HepG2 (cell line): ENCODE measurements around the gene HSD17B11. TPM values are rescaled to one million over a fixed set of nuclear protein-coding genes. Genes with fewer than 3 reads are reported as not detected.

ENCODE experiments used
- AGO1 ChIP-seq: fragments of 200-400 bp; formaldehyde crosslinking; IDR thresholded peaks from 2 replicates; pipeline ENCODE4 v1.6.1; 2017; ENCODE audit warnings: mild to moderate bottlenecking, low read depth, low read length, moderate library complexity; ENCODE audit not compliant: poor library complexity, severe bottlenecking
- BORCS8-MEF2B ChIP-seq: sonication (generic); formaldehyde crosslinking; IDR thresholded peaks from 2 replicates; pipeline ENCODE4 v1.8.0; 2022; ENCODE audit warnings: mild to moderate bottlenecking, missing genetic modification reagents
- HMGA1 ChIP-seq: sonication (generic); formaldehyde crosslinking; conservative IDR thresholded peaks from 2 replicates; pipeline ENCODE4 v1.4.0; 2020; ENCODE audit warnings: missing genetic modification reagents
- MTA3 ChIP-seq: sonication (generic); formaldehyde crosslinking; IDR thresholded peaks from 2 replicates; pipeline ENCODE4 v1.4.0; 2020; ENCODE audit warnings: missing genetic modification reagents
- NFE2L1 ChIP-seq: sonication (generic); formaldehyde crosslinking; IDR thresholded peaks from 2 replicates; pipeline ENCODE4 v1.4.0; 2020; ENCODE audit warnings: missing genetic modification reagents, mild to moderate bottlenecking, borderline replicate concordance
- NFYB ChIP-seq: sonication (generic); formaldehyde crosslinking; IDR thresholded peaks from 2 replicates; pipeline ENCODE4 v1.4.0; 2020; ENCODE audit warnings: missing genetic modification reagents
- NR2C2 ChIP-seq: sonication (generic); formaldehyde crosslinking; IDR thresholded peaks from 2 replicates; pipeline ENCODE4 v1.4.0; 2020; ENCODE audit warnings: missing genetic modification reagents, mild to moderate bottlenecking, moderate library complexity, borderline replicate concordance
- PCBP1 ChIP-seq: fragments of 200-400 bp; formaldehyde crosslinking; IDR thresholded peaks from 2 replicates; pipeline ENCODE4 v1.6.1; 2017; ENCODE audit warnings: mild to moderate bottlenecking, low read depth, low read length, borderline replicate concordance
- SALL2 ChIP-seq: sonication (generic); formaldehyde crosslinking; IDR thresholded peaks from 2 replicates; pipeline ENCODE4 v1.8.1; 2023; ENCODE audit warnings: mild to moderate bottlenecking, missing genetic modification reagents, inconsistent platforms
- SP1 ChIP-seq, 2 experiments: fragments of 450-650 bp in 1 of 2; sonication (generic) in 1 of 2; formaldehyde crosslinking in 1 of 2; IDR thresholded peaks; 2 replicates each; pipeline versions ENCODE4 v1.4.0 to v1.6.1; 2016 to 2020; ENCODE audit warnings: missing genetic modification reagents in 1 of 2
- TARDBP ChIP-seq: sonication (generic); formaldehyde crosslinking; IDR thresholded peaks from 2 replicates; pipeline ENCODE4 v1.8.0; 2022; ENCODE audit warnings: mild to moderate bottlenecking, missing genetic modification reagents
- TBX3 ChIP-seq: fragments of 450-650 bp; IDR thresholded peaks from 2 replicates; pipeline ENCODE4 v1.6.1; 2017; ENCODE audit warnings: antibody characterized with exemption, mild to moderate bottlenecking, inconsistent platforms, borderline replicate concordance
- TCF12 ChIP-seq, 2 experiments: fragments of 450-650 bp in 1 of 2; sonication (generic) in 1 of 2; formaldehyde crosslinking in 1 of 2; IDR thresholded peaks; 2 replicates each; pipeline versions ENCODE4 v1.6.1 to v1.8.0; 2017 to 2022; ENCODE audit warnings: antibody characterized with exemption in 1 of 2, mild to moderate bottlenecking in 1 of 2, missing genetic modification reagents in 1 of 2, moderate library complexity in 1 of 2
- ZFP82 ChIP-seq: sonication (generic); formaldehyde crosslinking; IDR thresholded peaks from 2 replicates; pipeline ENCODE4 v1.5.1; 2020; ENCODE audit warnings: mild to moderate bottlenecking, missing genetic modification reagents, borderline replicate concordance
- ZNF207 ChIP-seq: fragments of 450-650 bp; IDR thresholded peaks from 2 replicates; pipeline ENCODE4 v1.6.1; 2016; ENCODE audit warnings: antibody characterized with exemption, borderline replicate concordance
- ZNF460 ChIP-seq: sonication (generic); formaldehyde crosslinking; IDR thresholded peaks from 2 replicates; pipeline ENCODE4 v1.5.1; 2020; ENCODE audit warnings: missing genetic modification reagents, mild to moderate bottlenecking, borderline replicate concordance
- ZNF747 ChIP-seq: sonication (generic); formaldehyde crosslinking; IDR thresholded peaks from 2 replicates; pipeline ENCODE4 v1.8.1; 2023; ENCODE audit warnings: missing genetic modification reagents, mild to moderate bottlenecking, borderline replicate concordance
- ZNF790 ChIP-seq: sonication (generic); formaldehyde crosslinking; IDR thresholded peaks from 2 replicates; pipeline ENCODE4 v1.8.0; 2022; ENCODE audit warnings: missing genetic modification reagents, mild to moderate bottlenecking, borderline replicate concordance
- polyA plus RNA-seq, 8 experiments: library from polyadenylated mRNA; depleted of rRNA in 3 of 8; stranded (reverse) in 7 of 8; unstranded in 1 of 8; fragments of >200 nt; fragmentation: Illumina TruSeq in 4 of 8; extraction: Trizol in 4 of 8; gene quantifications; 2 replicates each; pipeline versions ENCODE4 v1.2.1 to v1.2.3, GENCODE V29; 2011 to 2016; ENCODE audit warnings: low read depth in 4 of 8, missing spikeins in 1 of 8, mixed read lengths in 1 of 8; ENCODE audit not compliant: insufficient read depth in 1 of 8
- total RNA-seq, 5 experiments: library from RNA; depleted of rRNA; stranded (reverse); fragments of >200 nt; fragmentation: Illumina TruSeq; extraction: Trizol; gene quantifications; 2 replicates each; pipeline ENCODE4 v1.2.3, GENCODE V29; 2016; ENCODE audit warnings: low read depth in 1 of 5
- TF ChIP-seq, protein P1 (sequence below): IDR thresholded peaks from 2 replicates; pipeline ENCODE4 v1.6.1; 2018; ENCODE audit warnings: missing genetic modification reagents
- TF ChIP-seq, protein P2 (sequence below), 2 experiments: fragments of 450-650 bp in 1 of 2; sonication (generic) in 1 of 2; formaldehyde crosslinking; IDR thresholded peaks; 2 replicates each; pipeline versions ENCODE4 v1.5.0 to v1.8.0; 2020 to 2022; ENCODE audit warnings: mild to moderate bottlenecking in 1 of 2, missing genetic modification reagents in 1 of 2
- TF ChIP-seq, protein P3 (sequence below): sonication (generic); formaldehyde crosslinking; IDR thresholded peaks from 2 replicates; pipeline ENCODE4 v1.4.0; 2020; ENCODE audit warnings: low read depth, mild to moderate bottlenecking, missing genetic modification reagents
- TF ChIP-seq, protein P4 (sequence below): fragments of 450-650 bp; IDR thresholded peaks from 2 replicates; pipeline ENCODE4 v1.6.1; 2017

Gene HSD17B11
- total and polyA plus RNA-seq, 2 of the 13 experiments (the other 11 are each of a cell fraction or from before 2014, with no cell fraction given), result 121 to 158 TPM

DNA sequence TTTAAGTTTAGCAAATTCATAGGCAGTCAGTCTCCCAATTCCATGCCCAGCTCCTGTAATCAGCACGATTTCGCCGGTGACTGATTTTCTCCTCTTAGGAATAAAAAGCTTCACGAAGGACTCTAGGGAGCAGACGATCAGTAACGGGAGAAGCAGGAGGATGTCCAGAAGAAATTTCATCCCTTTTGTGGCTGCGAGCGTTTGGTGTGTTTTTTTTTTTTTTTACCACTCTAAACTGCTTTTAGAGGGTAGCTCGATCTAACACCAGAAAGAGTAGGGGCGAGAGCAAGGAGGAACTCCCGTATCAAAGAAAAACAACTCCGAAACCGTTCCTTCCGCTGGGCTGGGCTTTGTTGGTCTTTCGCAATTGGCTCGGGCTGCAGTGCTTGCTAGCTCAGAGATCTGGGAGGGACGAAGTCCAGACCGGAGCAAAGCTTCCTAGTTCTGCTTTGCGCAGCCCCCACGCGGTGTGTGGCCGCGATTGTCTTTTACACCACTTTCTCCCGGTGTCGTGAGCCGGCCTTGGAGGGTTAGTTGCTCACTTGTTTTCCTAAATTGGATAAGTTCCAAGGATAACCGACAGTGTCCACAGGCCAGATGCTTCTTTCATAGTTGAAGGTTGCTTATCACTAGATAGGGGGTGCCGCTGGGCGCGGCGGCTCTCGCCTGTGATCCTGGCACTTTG is at the start of gene HSD17B11 (continued):
- TF ChIP-seq ZNF747 (CRISPR knock-in tag) (peak; percentile 70; the same call in 1 of the 2 replicates), TCF12 (IDR thresholded peaks at IDR 0.05) (no peak), TCF12 (CRISPR knock-in tag; IDR thresholded peaks at IDR 0.05) (0 out of 2 replicates have a peak, but pooled peaks have one; percentile 62), ZNF790 (CRISPR knock-in tag) (no peak; the same call in 1 of the 2 replicates), ZNF460 (CRISPR knock-in tag) (peak; percentile 15; the same call in 1 of the 2 replicates), PCBP1 (no peak), BORCS8-MEF2B (CRISPR knock-in tag) (0 out of 2 replicates have a peak, but pooled peaks have one; percentile 68), SALL2 (CRISPR knock-in tag) (peak; percentile 71; the same call in 1 of the 2 replicates), SP1 (IDR thresholded peaks at IDR 0.05) (no peak), SP1 (CRISPR knock-in tag; IDR thresholded peaks at IDR 0.05) (peak; percentile 20; the same call in 1 of the 2 replicates), MTA3 (CRISPR knock-in tag) (no peak), TBX3 (no peak), TARDBP (CRISPR knock-in tag) (peak; percentile 93), ZNF207 (no peak), NFE2L1 (no peak), NR2C2 (peak; percentile 63; the same call in 1 of the 2 replicates), NFYB (CRISPR knock-in tag) (peak; percentile 51), AGO1 (no peak), ZFP82 (CRISPR knock-in tag) (0 out of 2 replicates have a peak, but pooled peaks have one; percentile 31), HMGA1 (CRISPR knock-in tag) (no peak)
- TF ChIP-seq, protein P1, sequence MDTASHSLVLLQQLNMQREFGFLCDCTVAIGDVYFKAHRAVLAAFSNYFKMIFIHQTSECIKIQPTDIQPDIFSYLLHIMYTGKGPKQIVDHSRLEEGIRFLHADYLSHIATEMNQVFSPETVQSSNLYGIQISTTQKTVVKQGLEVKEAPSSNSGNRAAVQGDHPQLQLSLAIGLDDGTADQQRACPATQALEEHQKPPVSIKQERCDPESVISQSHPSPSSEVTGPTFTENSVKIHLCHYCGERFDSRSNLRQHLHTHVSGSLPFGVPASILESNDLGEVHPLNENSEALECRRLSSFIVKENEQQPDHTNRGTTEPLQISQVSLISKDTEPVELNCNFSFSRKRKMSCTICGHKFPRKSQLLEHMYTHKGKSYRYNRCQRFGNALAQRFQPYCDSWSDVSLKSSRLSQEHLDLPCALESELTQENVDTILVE (CRISPR knock-in tag), result peak; percentile 92
- TF ChIP-seq, protein P2, sequence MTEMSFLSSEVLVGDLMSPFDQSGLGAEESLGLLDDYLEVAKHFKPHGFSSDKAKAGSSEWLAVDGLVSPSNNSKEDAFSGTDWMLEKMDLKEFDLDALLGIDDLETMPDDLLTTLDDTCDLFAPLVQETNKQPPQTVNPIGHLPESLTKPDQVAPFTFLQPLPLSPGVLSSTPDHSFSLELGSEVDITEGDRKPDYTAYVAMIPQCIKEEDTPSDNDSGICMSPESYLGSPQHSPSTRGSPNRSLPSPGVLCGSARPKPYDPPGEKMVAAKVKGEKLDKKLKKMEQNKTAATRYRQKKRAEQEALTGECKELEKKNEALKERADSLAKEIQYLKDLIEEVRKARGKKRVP (CRISPR knock-in tag; IDR thresholded peaks at IDR 0.05), result peak in 1 of 2 experiments; percentile 77; a peak in 1 of 4 replicates
- TF ChIP-seq, protein P3, sequence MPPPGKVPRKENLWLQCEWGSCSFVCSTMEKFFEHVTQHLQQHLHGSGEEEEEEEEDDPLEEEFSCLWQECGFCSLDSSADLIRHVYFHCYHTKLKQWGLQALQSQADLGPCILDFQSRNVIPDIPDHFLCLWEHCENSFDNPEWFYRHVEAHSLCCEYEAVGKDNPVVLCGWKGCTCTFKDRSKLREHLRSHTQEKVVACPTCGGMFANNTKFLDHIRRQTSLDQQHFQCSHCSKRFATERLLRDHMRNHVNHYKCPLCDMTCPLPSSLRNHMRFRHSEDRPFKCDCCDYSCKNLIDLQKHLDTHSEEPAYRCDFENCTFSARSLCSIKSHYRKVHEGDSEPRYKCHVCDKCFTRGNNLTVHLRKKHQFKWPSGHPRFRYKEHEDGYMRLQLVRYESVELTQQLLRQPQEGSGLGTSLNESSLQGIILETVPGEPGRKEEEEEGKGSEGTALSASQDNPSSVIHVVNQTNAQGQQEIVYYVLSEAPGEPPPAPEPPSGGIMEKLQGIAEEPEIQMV (CRISPR knock-in tag), result no peak
- TF ChIP-seq, protein P4, sequence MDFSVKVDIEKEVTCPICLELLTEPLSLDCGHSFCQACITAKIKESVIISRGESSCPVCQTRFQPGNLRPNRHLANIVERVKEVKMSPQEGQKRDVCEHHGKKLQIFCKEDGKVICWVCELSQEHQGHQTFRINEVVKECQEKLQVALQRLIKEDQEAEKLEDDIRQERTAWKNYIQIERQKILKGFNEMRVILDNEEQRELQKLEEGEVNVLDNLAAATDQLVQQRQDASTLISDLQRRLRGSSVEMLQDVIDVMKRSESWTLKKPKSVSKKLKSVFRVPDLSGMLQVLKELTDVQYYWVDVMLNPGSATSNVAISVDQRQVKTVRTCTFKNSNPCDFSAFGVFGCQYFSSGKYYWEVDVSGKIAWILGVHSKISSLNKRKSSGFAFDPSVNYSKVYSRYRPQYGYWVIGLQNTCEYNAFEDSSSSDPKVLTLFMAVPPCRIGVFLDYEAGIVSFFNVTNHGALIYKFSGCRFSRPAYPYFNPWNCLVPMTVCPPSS, result no peak
